Lung (tissue), 12 donors: ENCODE results near the gene CRKL. TPM values are rescaled to one million over a fixed set of nuclear protein-coding genes. Genes with fewer than 3 reads are reported as not detected.

ENCODE experiments used
- ATAC-seq: fragments of 200-7000 bp; cut with Tn5 transposase; one replicate; pipeline ENCODE4 v1.9.1; 2020; ENCODE audit warnings: moderate number of reproducible peaks; ENCODE audit not compliant: insufficient read depth, low FRiP score
- DNase-seq, 3 donors: peaks; one replicate each; pipeline ENCODE4 v3.0.0-alpha.2; 2013 to 2017
- H3K27ac ChIP-seq, 2 donors: one replicate each; pipeline ENCODE4 v1.5.1; 2013; ENCODE audit warnings: mild to moderate bottlenecking in 2 of 2, moderate library complexity in 2 of 2, control low read depth in 1 of 2, inconsistent platforms in 1 of 2, low read depth in 1 of 2, low read length in 1 of 2
- H3K27me3 ChIP-seq, 3 donors: one replicate each; pipeline ENCODE4 v1.5.1; 2013; ENCODE audit warnings: low read length in 2 of 3; ENCODE audit not compliant: control insufficient read depth in 3 of 3, insufficient read depth in 3 of 3
- H3K36me3 ChIP-seq, 4 donors: one replicate each; pipeline ENCODE4 v1.5.1; 2013; ENCODE audit warnings: low read length in 4 of 4, mild to moderate bottlenecking in 1 of 4, moderate library complexity in 1 of 4; ENCODE audit not compliant: control insufficient read depth in 4 of 4, insufficient read depth in 4 of 4
- H3K4me1 ChIP-seq, 5 donors: one replicate each; pipeline ENCODE4 v1.5.1; 2013; ENCODE audit warnings: low read length in 5 of 5, mild to moderate bottlenecking in 2 of 5, moderate library complexity in 1 of 5; ENCODE audit not compliant: control insufficient read depth in 5 of 5, insufficient read depth in 5 of 5
- H3K4me3 ChIP-seq: one replicate; pipeline ENCODE4 v1.5.1; 2013; ENCODE audit warnings: mild to moderate bottlenecking, control low read depth, moderate library complexity
- H3K9ac ChIP-seq, 2 donors: one replicate each; pipeline ENCODE4 v1.5.1; 2013; ENCODE audit warnings: low read length in 2 of 2, control low read depth in 1 of 2; ENCODE audit not compliant: insufficient read depth in 1 of 2
- H3K9me3 ChIP-seq, 4 donors: one replicate each; pipeline ENCODE4 v1.5.1; 2013; ENCODE audit warnings: low read length in 3 of 4, mild to moderate bottlenecking in 1 of 4, moderate library complexity in 1 of 4; ENCODE audit not compliant: control insufficient read depth in 4 of 4, insufficient read depth in 3 of 4
- WGBS, 2 donors: extraction: QIAGEN DNeasy Blood & Tissue Kit; methylation state at CpG; one replicate each; pipeline ENCODE4 v1.1.7; 2013; 5-methylcytosine and 5-hydroxymethylcytosine counted together
- polyA plus RNA-seq, 2 donors: library from polyadenylated mRNA; stranded (reverse); fragments of 200-250 nt; gene quantifications; one replicate each; pipeline ENCODE4 v1.2.1, GENCODE V29; 2013
- total RNA-seq, 2 donors: library from RNA; depleted of rRNA in 1 of 2; stranded (reverse); fragments of >200 nt in 1 of 2; gene quantifications; one replicate each; pipeline ENCODE4 v1.2.1, GENCODE V29; 2014 to 2021
- TF ChIP-seq, protein P1 (sequence below): IDR thresholded peaks from 2 replicates; pipeline ENCODE4 v1.5.1; 2012; ENCODE audit warnings: mild to moderate bottlenecking; ENCODE audit errors: control extremely low read depth, extremely low read depth
- donor health status: control.
- donor health status: control.
- donor health status: Bipolar disorder and iron deficiency.
- donor health status: healthy.
- donor health status: DM: yes; HTN: yes; CAD: no.

The CRKL gene
- total and polyA plus RNA-seq, 4 donors: 18.3 to 58.6 (median 39.1) TPM

DNA sequence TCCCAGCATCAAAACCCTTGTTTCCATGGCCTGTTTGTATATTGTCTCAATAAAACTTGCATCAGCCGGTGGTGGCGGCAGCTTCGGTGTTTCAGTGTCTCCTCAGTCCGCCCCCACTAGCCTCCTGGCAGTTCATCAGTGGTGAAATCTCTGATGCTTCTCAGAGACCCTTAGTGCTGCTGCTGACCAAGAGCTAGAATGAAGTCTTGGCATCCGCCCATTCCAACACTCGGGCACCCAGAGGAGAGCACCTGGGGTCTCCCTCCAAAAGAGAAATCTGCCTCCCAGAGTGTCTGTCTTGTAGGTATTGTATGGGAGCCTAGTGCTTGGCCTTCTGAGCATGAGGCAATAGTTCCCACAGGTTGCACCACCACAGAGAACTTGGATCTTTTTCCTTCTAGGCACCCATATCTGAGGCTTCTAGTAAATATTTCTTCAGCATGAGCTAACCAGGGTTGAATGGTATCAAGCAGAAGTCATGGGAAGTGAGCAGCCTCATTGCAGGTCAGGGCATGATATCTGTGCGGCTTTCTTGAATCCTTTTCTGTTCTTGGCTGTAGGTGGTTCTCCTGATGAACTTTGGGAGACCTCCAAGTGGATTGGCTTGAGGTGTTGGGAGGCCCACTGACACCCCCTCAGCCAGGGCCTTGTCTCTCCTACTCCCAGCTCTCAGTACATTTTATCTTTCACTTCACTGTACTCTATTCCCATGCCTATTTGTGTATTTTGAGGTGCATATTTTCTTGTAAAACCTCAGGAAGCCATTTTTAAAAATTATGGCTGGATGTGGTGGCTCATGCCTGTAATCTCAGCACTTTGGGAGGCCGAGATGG lies 36.7 kb downstream of the CRKL start:
- H3K9me3 ChIP-seq: peaks cover 0 to 1% (median 0%) of the 10 kb centered on the region in 4 donors
- ATAC-seq (no peak), DNase-seq (no peak)
- H3K9ac ChIP-seq: no peak overlapping the region
- TF ChIP-seq, protein P1, sequence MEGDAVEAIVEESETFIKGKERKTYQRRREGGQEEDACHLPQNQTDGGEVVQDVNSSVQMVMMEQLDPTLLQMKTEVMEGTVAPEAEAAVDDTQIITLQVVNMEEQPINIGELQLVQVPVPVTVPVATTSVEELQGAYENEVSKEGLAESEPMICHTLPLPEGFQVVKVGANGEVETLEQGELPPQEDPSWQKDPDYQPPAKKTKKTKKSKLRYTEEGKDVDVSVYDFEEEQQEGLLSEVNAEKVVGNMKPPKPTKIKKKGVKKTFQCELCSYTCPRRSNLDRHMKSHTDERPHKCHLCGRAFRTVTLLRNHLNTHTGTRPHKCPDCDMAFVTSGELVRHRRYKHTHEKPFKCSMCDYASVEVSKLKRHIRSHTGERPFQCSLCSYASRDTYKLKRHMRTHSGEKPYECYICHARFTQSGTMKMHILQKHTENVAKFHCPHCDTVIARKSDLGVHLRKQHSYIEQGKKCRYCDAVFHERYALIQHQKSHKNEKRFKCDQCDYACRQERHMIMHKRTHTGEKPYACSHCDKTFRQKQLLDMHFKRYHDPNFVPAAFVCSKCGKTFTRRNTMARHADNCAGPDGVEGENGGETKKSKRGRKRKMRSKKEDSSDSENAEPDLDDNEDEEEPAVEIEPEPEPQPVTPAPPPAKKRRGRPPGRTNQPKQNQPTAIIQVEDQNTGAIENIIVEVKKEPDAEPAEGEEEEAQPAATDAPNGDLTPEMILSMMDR: no peak
- peaks cover 0 to 12% (median 0%) of the 10 kb centered on the region in 5 donors for H3K4me1 ChIP-seq
- WGBS, 2 donors: 80 to 86% methylated on average over 8 of the region's 8 CpGs
- peaks cover 0 to 14% (median 3%) of the 10 kb centered on the region in 3 donors for H3K27me3 ChIP-seq
- no peak overlapping the region for H3K27ac ChIP-seq
- H3K36me3 ChIP-seq: peaks cover 12 to 28% (median 18%) of the 10 kb centered on the region in 4 donors
- H3K4me3 ChIP-seq: no peak overlapping the region

DNA sequence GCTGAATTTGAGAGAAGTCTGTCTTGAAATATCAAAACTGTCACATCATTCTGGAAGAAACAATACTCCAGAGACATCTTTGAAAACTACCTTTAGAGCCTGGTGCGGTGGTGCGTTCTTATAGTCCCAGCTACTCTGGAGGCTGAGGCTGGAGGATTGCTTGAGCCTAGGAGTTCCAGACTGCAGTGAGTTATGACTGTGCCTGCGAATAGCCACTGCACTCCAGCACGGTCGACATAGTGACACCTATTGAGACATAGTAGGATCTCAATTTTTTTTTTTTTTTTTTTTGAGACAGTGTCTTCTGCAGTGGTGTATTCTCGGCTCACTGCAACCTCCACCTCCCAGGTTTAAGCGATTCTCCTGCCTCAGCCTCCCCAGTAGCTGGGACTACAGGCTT lies 38.3 kb downstream of the CRKL start:
- TF ChIP-seq, protein P1: no peak
- no peak overlapping the region for H3K9ac ChIP-seq

DNA sequence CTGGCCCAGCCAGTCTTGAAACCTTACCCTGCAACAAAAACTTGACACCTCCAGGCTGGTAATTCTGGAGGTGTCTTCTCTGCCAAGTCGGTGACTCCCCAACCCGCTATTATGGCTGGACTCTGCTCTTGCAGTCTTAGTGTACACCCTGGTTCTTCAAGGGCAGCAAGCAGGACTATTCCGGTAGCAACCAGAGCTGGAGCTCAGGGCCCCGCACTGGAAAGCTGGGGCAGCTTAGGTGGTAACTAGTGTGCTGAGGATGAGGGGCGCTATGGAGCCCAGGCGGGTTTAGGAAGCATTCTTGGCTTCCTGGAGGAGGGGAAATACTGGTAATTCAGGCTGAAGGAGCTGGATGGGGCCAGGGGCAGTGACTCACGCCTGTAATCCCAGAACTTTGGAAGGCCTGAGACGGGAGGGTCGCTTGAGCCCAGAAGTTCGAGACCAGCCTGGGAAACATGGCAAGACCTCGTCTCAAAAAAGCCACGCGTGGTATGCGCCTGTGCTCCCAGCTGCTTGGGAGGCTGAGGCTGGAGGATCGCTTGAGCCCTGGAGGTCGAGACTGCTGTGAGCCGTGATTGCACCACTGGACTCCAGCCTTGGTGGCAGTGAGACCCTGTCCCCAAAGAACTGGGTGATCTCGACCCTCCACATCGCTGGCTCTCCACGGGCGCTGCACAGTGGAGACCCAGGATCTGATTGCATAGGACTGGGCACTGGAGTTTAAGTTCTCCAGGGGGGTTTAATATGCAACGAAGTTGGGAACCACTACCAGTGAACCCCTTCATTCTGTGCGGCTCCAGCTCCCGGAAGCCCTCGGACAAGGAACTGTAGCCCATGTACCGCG lies 39.3 kb downstream of the CRKL start:
- H3K9me3 ChIP-seq: peaks cover 0 to 1% (median 0%) of the 10 kb centered on the region in 4 donors
- WGBS, 2 donors: 39 to 48% methylated on average over 27 of the region's 27 CpGs
- H3K36me3 ChIP-seq: peaks cover 0 to 12% (median 7%) of the 10 kb centered on the region in 4 donors
- no peak overlapping the region for H3K9ac ChIP-seq
- ATAC-seq (no peak), DNase-seq (peak in 2 of 3 donors; percentile 24 to 31)
- H3K27me3 ChIP-seq: peaks cover 0 to 14% (median 3%) of the 10 kb centered on the region in 3 donors
- H3K4me1 ChIP-seq: peaks cover 0 to 12% (median 0%) of the 10 kb centered on the region in 5 donors
- H3K27ac ChIP-seq: peak overlapping the region in 1 of 2 donors; percentile 28
- H3K4me3 ChIP-seq: peak overlapping the region; percentile 58
- TF ChIP-seq, protein P1: no peak

More for the DNA sequence above, 38.3 kb downstream of the CRKL start:
- H3K27ac ChIP-seq: no peak overlapping the region
- H3K9me3 ChIP-seq: peaks cover 0 to 1% (median 0%) of the 10 kb centered on the region in 4 donors
- no peak for DNase-seq
- no peak for ATAC-seq
- no peak overlapping the region for H3K4me3 ChIP-seq
- peaks cover 0 to 14% (median 3%) of the 10 kb centered on the region in 3 donors for H3K27me3 ChIP-seq
- peaks cover 9 to 21% (median 16%) of the 10 kb centered on the region in 4 donors for H3K36me3 ChIP-seq
- 83 to 87% methylated on average over 7 of the region's 7 CpGs for WGBS, 2 donors
- peaks cover 0 to 12% (median 0%) of the 10 kb centered on the region in 5 donors for H3K4me1 ChIP-seq
